Hematopoietic multipotent progenitor cell treated with erythropoietin and hydrocortisone succinate and interleukin-3 and kit ligand, for 17 days (in vitro differentiated cells): Measurements from ENCODE around the gene THADA.
"Not testable (repeated sequence)": the region's sequence is repeated elsewhere in the genome, so short reads cannot be mapped to it uniquely, and the experiment has no call there.

Source experiments
- DNase-seq: peaks from one replicate; pipeline ENCODE4 v3.0.0-alpha.2; 2015; ENCODE audit warnings: low spot score

THADA gene

GRCh38 chr2:43595603-43596412 lies at the start of gene THADA:
THADA (minus strand) TSS chr2:43596038; CDS start chr2:43592392, 3,646 bp downstream.
- peak; percentile 98 for DNase-seq

GRCh38 chr2:43643680-43644079 lies 47.8 kb upstream of the THADA start:
- no peak for DNase-seq

- no peak for DNase-seq
Measured at GRCh38 chr2:43642363-43642762, 46.5 kb upstream of the THADA start.

GRCh38 chr2:43637030-43637803 lies 41.4 kb upstream of the THADA start, which contains the start of gene PLEKHH2:
PLEKHH2 (plus strand) TSS chr2:43637260; CDS start chr2:43644674, 7,414 bp downstream.
- peak; percentile 49 for DNase-seq

- DNase-seq: no peak
Measured at GRCh38 chr2:43636621-43637020, 40.8 kb upstream of the THADA start.

- not testable (repeated sequence) for DNase-seq
Measured at GRCh38 chr2:43636153-43636552, 40.3 kb upstream of the THADA start.

- no peak for DNase-seq
Measured at GRCh38 chr2:43634604-43635306, 38.9 kb upstream of the THADA start.

GRCh38 chr2:43631618-43632317 lies 35.9 kb upstream of the THADA start:
- no peak for DNase-seq

GRCh38 chr2:43622931-43623451 lies 27.2 kb upstream of the THADA start:
- DNase-seq: no peak

- no peak for DNase-seq
Measured at GRCh38 chr2:43619511-43619910, 23.7 kb upstream of the THADA start.

- no peak for DNase-seq
Measured at GRCh38 chr2:43616967-43617680, 21.3 kb upstream of the THADA start.

- no peak for DNase-seq
Measured at GRCh38 chr2:43612944-43613343, 17.1 kb upstream of the THADA start.

- DNase-seq: peak; percentile 59
Measured at GRCh38 chr2:43611987-43612894, 16.4 kb upstream of the THADA start.

GRCh38 chr2:43610361-43610760 lies 14.5 kb upstream of the THADA start:
- DNase-seq: no peak

- peak; percentile 62 for DNase-seq
Measured at GRCh38 chr2:43609290-43609918, 13.6 kb upstream of the THADA start.

GRCh38 chr2:43605851-43606250 lies 10.0 kb upstream of the THADA start:
- DNase-seq: no peak

GRCh38 chr2:43605079-43605655 lies 9.3 kb upstream of the THADA start:
- DNase-seq: no peak

GRCh38 chr2:43604674-43605073 lies 8.8 kb upstream of the THADA start:
- no peak for DNase-seq

GRCh38 chr2:43600596-43600995 lies 4.8 kb upstream of the THADA start:
- not testable (repeated sequence) for DNase-seq
